B cell (primary cell): Measurements from ENCODE around the gene ARHGEF39. TPM values are rescaled to one million over a fixed set of nuclear protein-coding genes. Genes with fewer than 3 reads are reported as not detected.
"Not testable (repeated sequence)": the region's sequence is repeated elsewhere in the genome, so short reads cannot be mapped to it uniquely, and the experiment has no call there.

Experiments
- ATAC-seq: fragments of 200-7000 bp; cut with Tn5 transposase; one replicate; pipeline ENCODE4 v1.10.0; 2021; ENCODE audit warnings: low read depth, mild to moderate bottlenecking, moderate number of reproducible peaks, moderate library complexity
- CTCF ChIA-PET: fragments of 350-600 bp; sonication (Branson Sonifier 250); formaldehyde crosslinking; loops from one replicate; lab custom pipeline; 2021; ENCODE audit warnings: antibody characterized with exemption, inconsistent platforms; lab: Charles Lee
- POLR2A ChIA-PET: fragments of 350-600 bp; sonication (Branson Sonifier 250); formaldehyde crosslinking; loops from one replicate; lab custom pipeline; 2021; ENCODE audit warnings: antibody characterized with exemption; lab: Charles Lee
- DNase-seq: peaks from one replicate; pipeline ENCODE4 v3.0.0; 2013
- H2AFZ ChIP-seq: 2 replicates; pipeline ENCODE4 v1.6.1; 2012; ENCODE audit warnings: mild to moderate bottlenecking, low read depth, low read length; ENCODE audit not compliant: insufficient read depth, poor library complexity, severe bottlenecking
- H3K27ac ChIP-seq, 2 donors: 1 replicate in 1 of 2; 2 replicates in 1 of 2; pipeline ENCODE4 v1.5.1; 2012 to 2013; ENCODE audit warnings: low read length in 2 of 2, mild to moderate bottlenecking in 2 of 2, moderate library complexity in 1 of 2
- H3K27me3 ChIP-seq, 4 experiments: fragments of 200-600 bp in 1 of 4; sonication (generic) in 1 of 4; replicated peaks in 1 of 4; 1 replicate in 2 of 4; 2 replicates in 2 of 4; pipeline versions ENCODE4 v1.6.1 to v1.7.0; 2013 to 2016; ENCODE audit warnings: low read length in 3 of 4, mild to moderate bottlenecking in 2 of 4, mixed read lengths in 1 of 4, moderate library complexity in 1 of 4; ENCODE audit not compliant: insufficient read depth in 4 of 4, control insufficient read depth in 3 of 4; ENCODE audit errors: control extremely low read depth in 1 of 4
- H3K36me3 ChIP-seq, 2 experiments: replicated peaks in 1 of 2; 1 replicate in 1 of 2; 2 replicates in 1 of 2; pipeline versions ENCODE4 v1.6.1 to v1.7.1; 2013; ENCODE audit warnings: low read length in 1 of 2; ENCODE audit not compliant: insufficient read depth in 2 of 2, control insufficient read depth in 1 of 2; ENCODE audit errors: control extremely low read depth in 1 of 2, extremely low read depth in 1 of 2
- H3K4me1 ChIP-seq, 2 donors: fragments of 200-600 bp in 1 of 2; sonication (generic) in 1 of 2; 1 replicate in 1 of 2; 2 replicates in 1 of 2; pipeline versions ENCODE4 v1.5.1 to v1.6.1; 2013 to 2017; ENCODE audit warnings: low read length in 2 of 2; ENCODE audit not compliant: control insufficient read depth in 2 of 2, insufficient read depth in 2 of 2
- H3K4me2 ChIP-seq: replicated peaks from 2 replicates; pipeline ENCODE3; 2012; ENCODE audit warnings: mild to moderate bottlenecking, low read depth, low read length; ENCODE audit not compliant: poor library complexity, severe bottlenecking
- H3K4me3 ChIP-seq, 5 experiments: fragments of 200-600 bp in 1 of 5; sonication (generic) in 1 of 5; 1 replicate in 3 of 5; 2 replicates in 2 of 5; pipeline versions ENCODE4 v1.5.1 to v1.7.0; 2011 to 2016; ENCODE audit warnings: low read length in 4 of 5, mild to moderate bottlenecking in 4 of 5, low read depth in 2 of 5, control low read depth in 1 of 5, moderate library complexity in 1 of 5; ENCODE audit not compliant: insufficient read depth in 1 of 5; ENCODE audit errors: control extremely low read depth in 1 of 5, extremely low read depth in 1 of 5
- H3K79me2 ChIP-seq: fragments of 200-600 bp; sonication (generic); one replicate; pipeline ENCODE4 v1.6.0; 2016; ENCODE audit warnings: low read length; ENCODE audit not compliant: control insufficient read depth, insufficient read depth
- H3K9ac ChIP-seq: fragments of 200-600 bp; sonication (generic); 2 replicates; pipeline ENCODE4 v1.6.1; 2017; ENCODE audit warnings: mild to moderate bottlenecking, low read length, moderate library complexity
- H3K9me3 ChIP-seq, 3 donors: one replicate each; pipeline versions ENCODE4 v1.6.1 to v1.7.1; 2013; ENCODE audit warnings: low read length in 2 of 3; ENCODE audit not compliant: control insufficient read depth in 2 of 3, insufficient read depth in 1 of 3; ENCODE audit errors: control extremely low read depth in 1 of 3
- H4K20me1 ChIP-seq: 2 replicates; pipeline ENCODE4 v1.6.0; 2012; ENCODE audit warnings: mild to moderate bottlenecking, low read length; ENCODE audit not compliant: insufficient read depth, control insufficient read depth, poor library complexity, severe bottlenecking
- H3K27ac Mint-ChIP-seq: one replicate; pipeline ENCODE4 v1.8.0; 2021; ENCODE audit warnings: mixed read lengths
- H3K27me3 Mint-ChIP-seq: one replicate; pipeline ENCODE4 v1.8.0; 2021; ENCODE audit warnings: mixed read lengths
- H3K4me1 Mint-ChIP-seq: one replicate; pipeline ENCODE4 v1.8.0; 2021; ENCODE audit warnings: mixed read lengths
- H3K4me3 Mint-ChIP-seq: one replicate; pipeline ENCODE4 v1.8.0; 2021; ENCODE audit warnings: mixed read lengths
- H3K9me3 Mint-ChIP-seq: one replicate; pipeline ENCODE4 v1.8.0; 2022; ENCODE audit warnings: mixed read lengths; ENCODE audit not compliant: insufficient read depth
- CTCF ChIP-seq: fragments of 200-600 bp; IDR thresholded peaks from one replicate; pipeline ENCODE4 v1.8.0; 2022; ENCODE audit warnings: antibody characterized with exemption, mild to moderate bottlenecking
- EZH2 ChIP-seq: IDR thresholded peaks from 2 replicates; pipeline ENCODE4 v1.6.1; 2012; ENCODE audit warnings: borderline replicate concordance, low read depth, mild to moderate bottlenecking, moderate library complexity, low read length; ENCODE audit not compliant: insufficient read depth, poor library complexity, severe bottlenecking
- WGBS: methylation state at CpG from one replicate; pipeline ENCODE4 v1.1.5; 2013; ENCODE audit warnings: missing lambda C conversion rate; ENCODE audit not compliant: insufficient coverage; 5-methylcytosine and 5-hydroxymethylcytosine counted together
- intact Hi-C: fragments of 100-400 bp; cut with micrococcal nuclease; formaldehyde crosslinking; loops from one replicate; pipeline ENCODE4 v1.10.0; 2022
- polyA plus RNA-seq: library from polyadenylated mRNA; depleted of rRNA; stranded (reverse); fragments of >200 nt; gene quantifications from 2 replicates; pipeline ENCODE4 v1.2.3, GENCODE V29; 2012
- total RNA-seq, 2 donors: library from RNA; stranded (reverse); fragments of 120-200 nt in 1 of 2; gene quantifications; 1 replicate in 1 of 2; 2 replicates in 1 of 2; pipeline versions ENCODE4 v1.2.3 to v1.2.4, GENCODE V29; 2013 to 2022

ARHGEF39 gene
- total and polyA plus RNA-seq, 2 donors (not counting 1 experiment from before 2014, with no cell fraction given) = 0.40 to 0.62 TPM

GRCh38 chr9:35646153-35646532, 18.9 kb downstream of the ARHGEF39 start:
- 0% methylated on average over 9 of the region's 11 CpGs for WGBS
- peaks cover 82% of the 10 kb centered on the region for H3K4me1 Mint-ChIP-seq

GRCh38 chr9:35645736-35646135, 19.3 kb downstream of the ARHGEF39 start:
- peak overlapping the region; percentile 88 for H3K9ac ChIP-seq
- H2AFZ ChIP-seq = peak overlapping the region; percentile 83

More at GRCh38 chr9:35646153-35646532, 18.9 kb downstream of the ARHGEF39 start:
- ATAC-seq = no peak
- Histone ChIP-seq H3K27me3 (no peaks in the 10 kb centered on the region), H2AFZ (peak overlapping the region; percentile 83), H4K20me1 (no peaks in the 10 kb centered on the region), H3K4me3 (peak overlapping the region; percentile 76 to 90 (median 84)), H3K9ac (peak overlapping the region; percentile 88), H3K4me2 (peak overlapping the region; percentile 93), H3K4me1 (peaks cover 76 to 92% of the 10 kb centered on the region in 2 donors), H3K9me3 (no peaks in the 10 kb centered on the region), H3K79me2 (peaks cover 52% of the 10 kb centered on the region), H3K27ac (peak overlapping the region; percentile 88 to 95), H3K36me3 (peaks cover 0 to 13% of the 10 kb centered on the region in 2 experiments)
- TF ChIP-seq EZH2 (no peak), CTCF (no peak)
- Mint-ChIP-seq H3K4me3 (peak overlapping the region; percentile 97), H3K27ac (peak overlapping the region; percentile 97), H3K27me3 (no peaks in the 10 kb centered on the region), H3K9me3 (no peaks in the 10 kb centered on the region)
- intact Hi-C loops = loop anchor here (1.0 to 2.0 kb wide), 8 partner anchors 10 to 169 kb away; partner anchors contain the start of genes CCDC107, CREB3, HINT2 and RMRP
- ChIA-PET CTCF (interaction anchor here (1.1 to 15.0 kb wide), 16 partner anchors 10 to 529 kb away, joined by 3 to 357 read pairs (median 12); partner anchors contain the start of genes ARHGEF39, CCDC107, CD72 and CREB3), POLR2A (interaction anchor here (0.7 to 9.7 kb wide), 11 partner anchors 10 to 86 kb away, joined by 3 to 114 read pairs (median 8); partner anchors contain the start of genes CCDC107, CD72, CREB3 and RMRP)
- DNase-seq = no peak

More at GRCh38 chr9:35645736-35646135, 19.3 kb downstream of the ARHGEF39 start:
- DNase-seq, H3K9me3 Mint-ChIP-seq, H3K27me3 ChIP-seq, H3K9me3 ChIP-seq, H4K20me1 ChIP-seq, H3K27me3 Mint-ChIP-seq, ATAC-seq: not testable (repeated sequence)
- Mint-ChIP-seq H3K4me3 (peak overlapping the region; percentile 97), H3K27ac (peak overlapping the region; percentile 97), H3K4me1 (peaks cover 82% of the 10 kb centered on the region)
- Histone ChIP-seq H3K4me2 (peak overlapping the region; percentile 93), H3K27ac (peak overlapping the region; percentile 88 to 95), H3K4me3 (peak overlapping the region; percentile 76 to 90 (median 84)), H3K4me1 (peaks cover 78 to 92% of the 10 kb centered on the region in 2 donors), H3K79me2 (peaks cover 52% of the 10 kb centered on the region), H3K36me3 (peaks cover 0 to 13% of the 10 kb centered on the region in 2 experiments)
- WGBS = 29% methylated on average over 7 of the region's 10 CpGs
- ChIA-PET CTCF (interaction anchor here (0.7 to 15.0 kb wide), 16 partner anchors 10 to 529 kb away, joined by 3 to 357 read pairs (median 12); partner anchors contain the start of genes ARHGEF39, CCDC107, CD72 and CREB3), POLR2A (interaction anchor here (0.7 to 9.7 kb wide), 10 partner anchors 10 to 87 kb away, joined by 3 to 114 read pairs (median 9); partner anchors contain the start of genes CCDC107, CD72, CREB3 and RMRP)
- intact Hi-C loops = loop anchor here (1.0 to 2.0 kb wide), 8 partner anchors 9 to 170 kb away; partner anchors contain the start of genes CCDC107, CREB3, HINT2 and RMRP
